ENCODE measurements around the gene DICER1. TPM values are rescaled to one million over a fixed set of nuclear protein-coding genes. Genes with fewer than 3 reads are reported as not detected.

The DICER1 gene
- total and polyA plus RNA-seq, 2 donors (not counting 3 experiments of a cell fraction or from before 2014, with no cell fraction given): 8.3 to 43.6 TPM

DNA sequence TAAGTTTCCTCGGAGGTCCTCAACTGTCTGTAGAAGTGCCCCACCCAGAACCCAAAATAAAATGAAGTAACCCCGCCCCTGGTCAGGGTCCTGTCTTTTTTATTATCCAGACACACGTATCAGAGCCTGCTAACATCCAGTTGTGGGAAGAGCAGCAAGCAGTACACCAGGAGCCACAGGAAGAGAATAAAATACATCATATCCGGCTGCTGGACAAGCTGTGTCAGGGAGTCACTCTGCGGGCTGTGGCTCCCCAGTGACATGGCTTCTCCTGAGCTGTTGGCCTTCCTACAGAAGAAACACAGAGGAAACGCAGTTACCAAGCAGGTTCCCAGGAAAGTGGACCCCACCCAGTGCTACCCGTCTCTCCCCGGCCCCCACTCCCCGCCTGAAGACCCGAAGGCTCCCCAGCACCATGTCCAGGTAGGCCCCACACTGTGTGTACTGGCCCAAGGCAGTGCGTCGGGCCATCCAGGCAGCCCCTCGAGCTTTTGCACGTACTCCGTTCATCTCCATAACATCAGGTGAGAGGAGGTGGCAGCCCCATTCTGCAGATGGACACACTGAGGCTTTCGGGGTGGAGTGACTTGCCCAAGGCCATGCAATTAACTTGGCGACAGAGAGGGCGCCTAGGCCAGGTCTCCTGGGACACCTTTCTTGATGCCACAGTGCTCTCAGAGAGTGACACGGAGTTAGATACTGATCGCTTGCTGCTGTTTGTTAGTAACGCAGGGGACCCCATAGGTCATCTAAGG, 34.3 kb upstream of the DICER1 start:
- TSS peak; percentile 21 for BruUV-seq (replicated peaks)
- DNase-seq (ENCODE audit: low read depth, low spot score) (no peak), FAIRE-seq (peak; percentile 69)
- Histone ChIP-seq H3K27ac (ENCODE audit: insufficient read depth, low read depth, low read length) (peak overlapping the region; percentile 1), H3K9ac (replicated peaks; ENCODE audit: extremely low read depth, insufficient read depth, low read length) (no peak overlapping the region), H2AFZ (ENCODE audit: low read depth, low read length) (peak overlapping the region; percentile 18), H3K4me3 (replicated peaks in 1 of 3; ENCODE audit: insufficient read depth in 1 of 3, low read depth in 1 of 3, low read length in 3 of 3) (no peak overlapping the region), H3K36me3 (ENCODE audit: control insufficient read depth in 2 of 2, extremely low read depth in 1 of 2, insufficient read depth in 2 of 2, low read length in 2 of 2) (no peaks in the 10 kb centered on the region), H3K4me1 (ENCODE audit: control insufficient read depth, extremely low read depth, insufficient read depth, low read length) (peaks cover 6% of the 10 kb centered on the region), H3K27me3 (ENCODE audit: control insufficient read depth in 2 of 2, insufficient read depth in 2 of 2, low read length in 2 of 2) (no peaks in the 10 kb centered on the region), H3K79me2 (ENCODE audit: control insufficient read depth, insufficient read depth, low read length) (no peaks in the 10 kb centered on the region), H3K4me2 (ENCODE audit: insufficient read depth, low read length) (no peak overlapping the region), H3K9me1 (replicated peaks; ENCODE audit: control insufficient read depth, extremely low read depth, insufficient read depth, low read length) (no peaks in the 10 kb centered on the region), H3K9me3 (replicated peaks; ENCODE audit: control insufficient read depth, insufficient read depth, low read length) (no peaks in the 10 kb centered on the region), H4K20me1 (replicated peaks; ENCODE audit: control insufficient read depth, extremely low read depth, insufficient read depth, low read length) (no peaks in the 10 kb centered on the region)
- ChIA-PET POLR2A (no interaction called here), CTCF (interaction anchor here (2.8 kb wide), 1 partner anchor 17 kb away, joined by 10 read pairs; no protein-coding TSS in a partner anchor)
- no peak for TF ChIP-seq GATA2 (IDR thresholded peaks at IDR 0.05; ENCODE audit: insufficient read depth, insufficient read length, low read depth, low read length)
- no peak for TF ChIP-seq JUN (IDR thresholded peaks at IDR 0.05; ENCODE audit: borderline replicate concordance, insufficient read depth, insufficient read length, low read depth)
- TF ChIP-seq FOS (IDR thresholded peaks at IDR 0.05; ENCODE audit: borderline replicate concordance, insufficient read depth, low read length): no peak
- TF ChIP-seq POLR2AphosphoS5 (IDR thresholded peaks at IDR 0.05; ENCODE audit: insufficient read depth, low read depth, low read length): no peak
- dilution Hi-C loops (cut with MboI; ENCODE audit: extremely low pct_ligation_motif_present, low sequenced_read_pairs) (no loop called here), intact Hi-C loops (cut with micrococcal nuclease) (no loop called here)

DNA sequence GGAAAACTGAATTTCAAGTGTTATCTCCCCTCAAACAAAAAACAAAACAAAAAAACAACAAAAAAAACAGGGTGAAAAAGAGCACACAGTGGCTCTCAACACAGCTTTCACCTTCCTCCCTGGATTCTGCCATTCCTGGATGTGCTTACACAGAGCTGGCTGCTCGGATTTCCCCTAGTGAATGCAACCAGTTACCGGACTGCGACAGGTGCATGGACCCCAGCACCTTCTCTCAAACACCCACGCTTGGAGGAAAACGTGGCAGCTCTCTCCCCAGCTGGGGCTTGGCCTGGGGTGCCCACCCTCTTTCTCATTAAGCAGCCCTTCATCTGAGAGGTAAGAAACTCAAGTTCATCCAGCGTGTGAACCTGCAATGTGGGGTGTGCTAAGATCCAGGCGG, 33.5 kb upstream of the DICER1 start:
- Histone ChIP-seq H3K79me2 (ENCODE audit: control insufficient read depth, insufficient read depth, low read length) (no peaks in the 10 kb centered on the region), H3K9ac (replicated peaks; ENCODE audit: extremely low read depth, insufficient read depth, low read length) (no peak overlapping the region), H3K9me3 (replicated peaks; ENCODE audit: control insufficient read depth, insufficient read depth, low read length) (no peaks in the 10 kb centered on the region), H2AFZ (ENCODE audit: low read depth, low read length) (no peak overlapping the region), H3K4me2 (ENCODE audit: insufficient read depth, low read length) (no peak overlapping the region), H3K9me1 (replicated peaks; ENCODE audit: control insufficient read depth, extremely low read depth, insufficient read depth, low read length) (no peaks in the 10 kb centered on the region), H3K4me3 (replicated peaks in 1 of 3; ENCODE audit: insufficient read depth in 1 of 3, low read depth in 1 of 3, low read length in 3 of 3) (no peak overlapping the region), H3K27ac (ENCODE audit: insufficient read depth, low read depth, low read length) (no peak overlapping the region), H3K36me3 (ENCODE audit: control insufficient read depth in 2 of 2, extremely low read depth in 1 of 2, insufficient read depth in 2 of 2, low read length in 2 of 2) (no peaks in the 10 kb centered on the region), H4K20me1 (replicated peaks; ENCODE audit: control insufficient read depth, extremely low read depth, insufficient read depth, low read length) (no peaks in the 10 kb centered on the region), H3K4me1 (ENCODE audit: control insufficient read depth, extremely low read depth, insufficient read depth, low read length) (peaks cover 12% of the 10 kb centered on the region), H3K27me3 (ENCODE audit: control insufficient read depth in 2 of 2, insufficient read depth in 2 of 2, low read length in 2 of 2) (no peaks in the 10 kb centered on the region)
- TF ChIP-seq EZH2 (IDR thresholded peaks at IDR 0.05; ENCODE audit: borderline replicate concordance, low read depth, low read length, severe bottlenecking): no peak
- no peak for TF ChIP-seq GATA2 (IDR thresholded peaks at IDR 0.05; ENCODE audit: insufficient read depth, insufficient read length, low read depth, low read length)
- no peak for TF ChIP-seq POLR2AphosphoS5 (IDR thresholded peaks at IDR 0.05; ENCODE audit: insufficient read depth, low read depth, low read length)
- TF ChIP-seq JUN (IDR thresholded peaks at IDR 0.05; ENCODE audit: borderline replicate concordance, insufficient read depth, insufficient read length, low read depth): no peak
- no peak for TF ChIP-seq POLR2A (IDR thresholded peaks at IDR 0.05; ENCODE audit: low read depth, low read length)
- TF ChIP-seq FOS (IDR thresholded peaks at IDR 0.05; ENCODE audit: borderline replicate concordance, insufficient read depth, low read length): no peak
- TF ChIP-seq MYC (IDR thresholded peaks at IDR 0.05; ENCODE audit: low read depth, low read length): no peak
- TF ChIP-seq, protein P1, sequence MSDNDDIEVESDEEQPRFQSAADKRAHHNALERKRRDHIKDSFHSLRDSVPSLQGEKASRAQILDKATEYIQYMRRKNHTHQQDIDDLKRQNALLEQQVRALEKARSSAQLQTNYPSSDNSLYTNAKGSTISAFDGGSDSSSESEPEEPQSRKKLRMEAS (IDR thresholded peaks at IDR 0.05; ENCODE audit: insufficient read depth, insufficient read length): no peak
- TF ChIP-seq CTCF (IDR thresholded peaks at IDR 0.05; ENCODE audit: extremely low read depth in 1 of 2, insufficient read depth in 1 of 2, low read depth in 1 of 2, low read length in 2 of 2): no peak
- intact Hi-C loops (cut with micrococcal nuclease) (no loop called here), dilution Hi-C loops (cut with MboI; ENCODE audit: extremely low pct_ligation_motif_present, low sequenced_read_pairs) (no loop called here)
- FAIRE-seq (no peak), DNase-seq (ENCODE audit: low read depth, low spot score) (no peak)
- ChIA-PET POLR2A (no interaction called here), CTCF (interaction anchor here (2.8 kb wide), 1 partner anchor 17 kb away, joined by 10 read pairs; no protein-coding TSS in a partner anchor)
- no TSS peak for BruUV-seq (replicated peaks)
